Activated CD4-positive, alpha-beta T cell treated with anti-CD3 and anti-CD28 coated beads, Interleukin-10, Interleukin-2, amounts not matched to agents 100 ng/mL and 50 ng/mL, durations not matched to agents 16 hours and 8 hours (primary cell): ENCODE measurements around the gene COMMD10.
A peak's percentile ranks its signal among the peaks of the same experiment; 100 is the strongest.

Source experiments
- DNase-seq: peaks from one replicate; pipeline ENCODE4 v3.0.0-alpha.2; 2020

Gene COMMD10

GRCh38 chr5:116296335-116297072 is 211.7 kb downstream of the COMMD10 start:
- DNase-seq: no peak

GRCh38 chr5:116297296-116297814 is 212.5 kb downstream of the COMMD10 start:
- DNase-seq: no peak

GRCh38 chr5:116299746-116300640 is 215.2 kb downstream of the COMMD10 start:
- DNase-seq: no peak

- DNase-seq: no peak
Observed at GRCh38 chr5:116301110-116301509, 216.3 kb downstream of the COMMD10 start.

- DNase-seq: no peak
Observed at GRCh38 chr5:116303340-116303739, 218.5 kb downstream of the COMMD10 start.

GRCh38 chr5:116303810-116304209 is 219.0 kb downstream of the COMMD10 start:
- no peak for DNase-seq

GRCh38 chr5:116305899-116306298 is 221.1 kb downstream of the COMMD10 start:
- no peak for DNase-seq

- no peak for DNase-seq
Observed at GRCh38 chr5:116306846-116307245, 222.0 kb downstream of the COMMD10 start.

- DNase-seq: no peak
Observed at GRCh38 chr5:116308391-116308790, 223.6 kb downstream of the COMMD10 start.

GRCh38 chr5:116313366-116313765 is 228.5 kb downstream of the COMMD10 start:
- no peak for DNase-seq

GRCh38 chr5:116315531-116315930 is 230.7 kb downstream of the COMMD10 start:
- DNase-seq: peak; percentile 4

- DNase-seq: no peak
Observed at GRCh38 chr5:116318091-116318854, 233.4 kb downstream of the COMMD10 start.

GRCh38 chr5:116320486-116320885 is 235.7 kb downstream of the COMMD10 start:
- no peak for DNase-seq

- DNase-seq: no peak
Observed at GRCh38 chr5:116329503-116329902, 244.7 kb downstream of the COMMD10 start.

- DNase-seq: no peak
Observed at GRCh38 chr5:116340799-116341198, 256.0 kb downstream of the COMMD10 start.
